Measurements from ENCODE around the gene RAB40C. TPM values are rescaled to one million over a fixed set of nuclear protein-coding genes. Genes with fewer than 3 reads are reported as not detected.

Gene RAB40C
- polyA plus RNA-seq, 1 donor, result 27.1 TPM

GRCh38 chr16:583815-584591, 5.9 kb upstream of the RAB40C start:
- WGBS (ENCODE audit: insufficient coverage, low lambda C conversion rate), result no CpG with 5 or more reads among the region's 38 CpGs
- Histone ChIP-seq H3K36me3 (ENCODE audit: control insufficient read depth, insufficient read depth, low read length) (peaks cover 5% of the 10 kb centered on the region), H3K27ac (ENCODE audit: low read length) (no peak overlapping the region), H3K4me3 (ENCODE audit: low read length) (no peak overlapping the region), H3K4me1 (ENCODE audit: control insufficient read depth, insufficient read depth, low read length) (peaks cover 13% of the 10 kb centered on the region), H3K27me3 (ENCODE audit: control insufficient read depth, insufficient read depth, low read length) (peaks cover 3% of the 10 kb centered on the region), H3K9me3 (ENCODE audit: control insufficient read depth, low read depth, low read length) (no peaks in the 10 kb centered on the region)
- peak in 1 of 2 donors; percentile 44 for DNase-seq

GRCh38 chr16:585351-585750, 4.5 kb upstream of the RAB40C start:
- Histone ChIP-seq H3K9me3 (ENCODE audit: control insufficient read depth, low read depth, low read length) (no peaks in the 10 kb centered on the region), H3K27me3 (ENCODE audit: control insufficient read depth, insufficient read depth, low read length) (peaks cover 3% of the 10 kb centered on the region), H3K4me3 (ENCODE audit: low read length) (no peak overlapping the region), H3K27ac (ENCODE audit: low read length) (no peak overlapping the region), H3K36me3 (ENCODE audit: control insufficient read depth, insufficient read depth, low read length) (peaks cover 3% of the 10 kb centered on the region), H3K4me1 (ENCODE audit: control insufficient read depth, insufficient read depth, low read length) (peaks cover 13% of the 10 kb centered on the region)
- DNase-seq, result no peak
- no CpG with 5 or more reads among the region's 10 CpGs for WGBS (ENCODE audit: insufficient coverage, low lambda C conversion rate)

- Histone ChIP-seq H3K27ac (ENCODE audit: low read length) (no peak overlapping the region), H3K4me1 (ENCODE audit: control insufficient read depth, insufficient read depth, low read length) (peaks cover 14% of the 10 kb centered on the region), H3K4me3 (ENCODE audit: low read length) (no peak overlapping the region), H3K36me3 (ENCODE audit: control insufficient read depth, insufficient read depth, low read length) (no peaks in the 10 kb centered on the region), H3K9me3 (ENCODE audit: control insufficient read depth, low read depth, low read length) (no peaks in the 10 kb centered on the region), H3K27me3 (ENCODE audit: control insufficient read depth, insufficient read depth, low read length) (peaks cover 3% of the 10 kb centered on the region)
- WGBS (ENCODE audit: insufficient coverage, low lambda C conversion rate), result no CpG with 5 or more reads among the region's 16 CpGs
- no peak for DNase-seq
Measured at GRCh38 chr16:586047-586644, 3.7 kb upstream of the RAB40C start.

GRCh38 chr16:586645-587590, 2.9 kb upstream of the RAB40C start:
- H3K4me1 ChIP-seq (ENCODE audit: control insufficient read depth, insufficient read depth, low read length), result peaks cover 21% of the 10 kb centered on the region
- peaks cover 3% of the 10 kb centered on the region for H3K27me3 ChIP-seq (ENCODE audit: control insufficient read depth, insufficient read depth, low read length)
- DNase-seq, result no peak
- H3K36me3 ChIP-seq (ENCODE audit: control insufficient read depth, insufficient read depth, low read length), result no peaks in the 10 kb centered on the region
- no peaks in the 10 kb centered on the region for H3K9me3 ChIP-seq (ENCODE audit: control insufficient read depth, low read depth, low read length)
- H3K4me3 ChIP-seq (ENCODE audit: low read length), result no peak overlapping the region
- no CpG with 5 or more reads among the region's 14 CpGs for WGBS (ENCODE audit: insufficient coverage, low lambda C conversion rate)
- H3K27ac ChIP-seq (ENCODE audit: low read length), result no peak overlapping the region

- Histone ChIP-seq H3K27me3 (ENCODE audit: control insufficient read depth, insufficient read depth, low read length) (peaks cover 3% of the 10 kb centered on the region), H3K27ac (ENCODE audit: low read length) (peak overlapping the region; percentile 96), H3K4me1 (ENCODE audit: control insufficient read depth, insufficient read depth, low read length) (peaks cover 37% of the 10 kb centered on the region), H3K36me3 (ENCODE audit: control insufficient read depth, insufficient read depth, low read length) (no peaks in the 10 kb centered on the region), H3K4me3 (ENCODE audit: low read length) (peak overlapping the region; percentile 86), H3K9me3 (ENCODE audit: control insufficient read depth, low read depth, low read length) (no peaks in the 10 kb centered on the region)
- DNase-seq, result peak; percentile 68 to 79
- WGBS (ENCODE audit: insufficient coverage, low lambda C conversion rate), result no CpG with 5 or more reads among the region's 21 CpGs
Measured at GRCh38 chr16:588639-588888, 1.3 kb upstream of the RAB40C start.

- Histone ChIP-seq H3K27ac (ENCODE audit: low read length) (peak overlapping the region; percentile 96), H3K4me3 (ENCODE audit: low read length) (peak overlapping the region; percentile 86), H3K9me3 (ENCODE audit: control insufficient read depth, low read depth, low read length) (no peaks in the 10 kb centered on the region), H3K4me1 (ENCODE audit: control insufficient read depth, insufficient read depth, low read length) (peaks cover 42% of the 10 kb centered on the region), H3K27me3 (ENCODE audit: control insufficient read depth, insufficient read depth, low read length) (peaks cover 3% of the 10 kb centered on the region), H3K36me3 (ENCODE audit: control insufficient read depth, insufficient read depth, low read length) (no peaks in the 10 kb centered on the region)
- DNase-seq, result peak; percentile 96 to 99
- WGBS (ENCODE audit: insufficient coverage, low lambda C conversion rate), result no CpG with 5 or more reads among the region's 107 CpGs
Measured at GRCh38 chr16:588889-589657, 793 bp upstream of the RAB40C start.

GRCh38 chr16:590188-590814, 435 bp downstream of the RAB40C start:
- peaks cover 47% of the 10 kb centered on the region for H3K4me1 ChIP-seq (ENCODE audit: control insufficient read depth, insufficient read depth, low read length)
- H3K4me3 ChIP-seq (ENCODE audit: low read length), result peak overlapping the region; percentile 88
- WGBS (ENCODE audit: insufficient coverage, low lambda C conversion rate), result no CpG with 5 or more reads among the region's 71 CpGs
- H3K36me3 ChIP-seq (ENCODE audit: control insufficient read depth, insufficient read depth, low read length), result no peaks in the 10 kb centered on the region
- H3K27ac ChIP-seq (ENCODE audit: low read length), result peak overlapping the region; percentile 77
- H3K9me3 ChIP-seq (ENCODE audit: control insufficient read depth, low read depth, low read length), result no peaks in the 10 kb centered on the region
- DNase-seq, result peak in 1 of 2 donors; percentile 63
- H3K27me3 ChIP-seq (ENCODE audit: control insufficient read depth, insufficient read depth, low read length), result peaks cover 3% of the 10 kb centered on the region

GRCh38 chr16:590815-591200, 942 bp downstream of the RAB40C start:
- peaks cover 47% of the 10 kb centered on the region for H3K4me1 ChIP-seq (ENCODE audit: control insufficient read depth, insufficient read depth, low read length)
- DNase-seq, result peak in 1 of 2 donors; percentile 48
- no CpG with 5 or more reads among the region's 10 CpGs for WGBS (ENCODE audit: insufficient coverage, low lambda C conversion rate)
- H3K27ac ChIP-seq (ENCODE audit: low read length), result peak overlapping the region; percentile 77
- H3K36me3 ChIP-seq (ENCODE audit: control insufficient read depth, insufficient read depth, low read length), result no peaks in the 10 kb centered on the region
- peak overlapping the region; percentile 88 for H3K4me3 ChIP-seq (ENCODE audit: low read length)
- no peaks in the 10 kb centered on the region for H3K27me3 ChIP-seq (ENCODE audit: control insufficient read depth, insufficient read depth, low read length)
- H3K9me3 ChIP-seq (ENCODE audit: control insufficient read depth, low read depth, low read length), result no peaks in the 10 kb centered on the region

GRCh38 chr16:591231-591630, 1.4 kb downstream of the RAB40C start:
- H3K27ac ChIP-seq (ENCODE audit: low read length), result no peak overlapping the region
- no peak for DNase-seq
- peaks cover 3% of the 10 kb centered on the region for H3K36me3 ChIP-seq (ENCODE audit: control insufficient read depth, insufficient read depth, low read length)
- peaks cover 47% of the 10 kb centered on the region for H3K4me1 ChIP-seq (ENCODE audit: control insufficient read depth, insufficient read depth, low read length)
- H3K9me3 ChIP-seq (ENCODE audit: control insufficient read depth, low read depth, low read length), result no peaks in the 10 kb centered on the region
- no CpG with 5 or more reads among the region's 8 CpGs for WGBS (ENCODE audit: insufficient coverage, low lambda C conversion rate)
- no peaks in the 10 kb centered on the region for H3K27me3 ChIP-seq (ENCODE audit: control insufficient read depth, insufficient read depth, low read length)
- H3K4me3 ChIP-seq (ENCODE audit: low read length), result peak overlapping the region; percentile 88
